H1 (cell line): ENCODE data around the gene ZNF83. TPM values are rescaled to one million over a fixed set of nuclear protein-coding genes. Genes with fewer than 3 reads are reported as not detected.

Source experiments
- CTCF ChIA-PET: fragments of 300-600 bp; sonication (Branson Sonifier 250); formaldehyde crosslinking; loops from one replicate; lab custom pipeline; 2021; ENCODE audit not compliant: partially characterized antibody; lab: Charles Lee
- POLR2A ChIA-PET: fragments of 300-600 bp; sonication (Branson Sonifier 250); formaldehyde crosslinking; loops from one replicate; lab custom pipeline; 2021; ENCODE audit warnings: inconsistent platforms; ENCODE audit not compliant: partially characterized antibody; lab: Charles Lee
- DNase-seq, 2 experiments: peaks; one replicate each; pipeline versions ENCODE4 v3.0.0 to v3.0.0-alpha.2; 2010 to 2022; ENCODE audit warnings: low spot score in 2 of 2, low read depth in 1 of 2, mixed read lengths in 1 of 2
- FAIRE-seq: peaks from 2 replicates; lab custom pipeline; 2011; peaks lifted over from hg19 to GRCh38; lab: Jason Lieb, UNC
- H2AFZ ChIP-seq: 2 replicates; pipeline ENCODE4 v1.8.1; 2012; ENCODE audit warnings: low read length, inconsistent platforms
- H2AK5ac ChIP-seq: 2 replicates; pipeline ENCODE4 v1.6.1; 2013; ENCODE audit warnings: low read depth, low read length
- H2BK120ac ChIP-seq: replicated peaks from 2 replicates; pipeline ENCODE3; 2013; ENCODE audit warnings: low read depth, low read length, inconsistent platforms
- H2BK12ac ChIP-seq: 2 replicates; pipeline ENCODE4 v1.6.1; 2013; ENCODE audit warnings: low read depth, low read length
- H2BK15ac ChIP-seq: 2 replicates; pipeline ENCODE4 v1.6.1; 2013; ENCODE audit warnings: low read length
- H2BK20ac ChIP-seq: 2 replicates; pipeline ENCODE4 v1.6.1; 2013; ENCODE audit warnings: low read length
- H2BK5ac ChIP-seq: 2 replicates; pipeline ENCODE4 v1.6.1; 2013; ENCODE audit warnings: low read depth, low read length
- H3K14ac ChIP-seq: 2 replicates; pipeline ENCODE4 v1.6.1; 2013; ENCODE audit warnings: inconsistent platforms; ENCODE audit not compliant: insufficient read length
- H3K18ac ChIP-seq: 2 replicates; pipeline ENCODE4 v1.6.1; 2013; ENCODE audit warnings: low read length; ENCODE audit errors: extremely low read depth
- H3K23ac ChIP-seq: 2 replicates; pipeline ENCODE4 v1.6.1; 2013; ENCODE audit warnings: inconsistent platforms; ENCODE audit not compliant: insufficient read length
- H3K23me2 ChIP-seq: 2 replicates; pipeline ENCODE4 v1.6.1; 2013; ENCODE audit warnings: low read depth, low read length
- H3K27ac ChIP-seq: 2 replicates; pipeline ENCODE4 v1.6.1; 2011; ENCODE audit warnings: low read depth, low read length, inconsistent platforms
- H3K27me3 ChIP-seq, 4 experiments: replicated peaks in 1 of 4; 1 replicate in 1 of 4; 2 replicates in 3 of 4; pipeline versions ENCODE4 v1.6.1 to v1.8.1; 2011 to 2013; ENCODE audit warnings: low read length in 3 of 4, mild to moderate bottlenecking in 3 of 4, inconsistent platforms in 2 of 4, mixed read lengths in 2 of 4, moderate library complexity in 1 of 4; ENCODE audit not compliant: control insufficient read depth in 3 of 4, insufficient read depth in 3 of 4; ENCODE audit errors: extremely low read depth in 1 of 4
- H3K36me3 ChIP-seq, 4 experiments: 2 replicates each; pipeline versions ENCODE4 v1.6.1 to v1.8.1; 2011 to 2013; ENCODE audit warnings: mild to moderate bottlenecking in 4 of 4, low read length in 3 of 4, moderate library complexity in 2 of 4, control low read depth in 1 of 4, inconsistent platforms in 1 of 4; ENCODE audit not compliant: insufficient read depth in 4 of 4, control insufficient read depth in 2 of 4
- H3K4ac ChIP-seq: replicated peaks from 2 replicates; pipeline ENCODE3; 2013; ENCODE audit warnings: low read length, low read depth, mixed read lengths, inconsistent platforms; ENCODE audit not compliant: insufficient read length
- H3K4me1 ChIP-seq, 4 experiments: replicated peaks in 1 of 4; 1 replicate in 1 of 4; 2 replicates in 3 of 4; pipeline versions ENCODE4 v1.6.1 to v1.8.1; 2011 to 2013; ENCODE audit warnings: low read length in 3 of 4, inconsistent platforms in 2 of 4, mixed read lengths in 1 of 4; ENCODE audit not compliant: insufficient read depth in 4 of 4, control insufficient read depth in 3 of 4
- H3K4me2 ChIP-seq, 2 experiments: 2 replicates each; pipeline versions ENCODE4 v1.6.1 to v1.8.1; 2011 to 2013; ENCODE audit warnings: low read depth in 2 of 2, low read length in 2 of 2, control low read depth in 1 of 2, inconsistent platforms in 1 of 2, mild to moderate bottlenecking in 1 of 2; ENCODE audit not compliant: insufficient read depth in 1 of 2
- H3K4me3 ChIP-seq, 4 experiments: fragments of 200-600, 300-600 bp in 1 of 4; sonication (generic), shearing (Covaris generic), sonication (Bioruptor Twin) in 1 of 4; 2 replicates each; pipeline versions ENCODE4 v1.5.1 to v1.8.1; 2011 to 2016; ENCODE audit warnings: low read length in 4 of 4, low read depth in 3 of 4, control low read depth in 2 of 4, inconsistent platforms in 2 of 4, mild to moderate bottlenecking in 2 of 4, mixed read lengths in 1 of 4, moderate library complexity in 1 of 4; ENCODE audit not compliant: insufficient read depth in 2 of 4; ENCODE audit errors: extremely low read depth in 1 of 4
- H3K56ac ChIP-seq: replicated peaks from 2 replicates; pipeline ENCODE3; 2013; ENCODE audit warnings: low read depth, mild to moderate bottlenecking, mixed read lengths, low read length, inconsistent platforms; ENCODE audit not compliant: insufficient read length
- H3K79me1 ChIP-seq: 2 replicates; pipeline ENCODE4 v1.6.1; 2013; ENCODE audit warnings: low read depth, low read length, control low read depth
- H3K79me2 ChIP-seq, 2 experiments: 2 replicates each; pipeline versions ENCODE4 v1.6.1 to v1.8.1; 2012 to 2013; ENCODE audit warnings: low read length in 2 of 2, mild to moderate bottlenecking in 2 of 2, inconsistent platforms in 1 of 2; ENCODE audit not compliant: insufficient read depth in 2 of 2, control insufficient read depth in 1 of 2
- H3K9ac ChIP-seq, 4 experiments: replicated peaks in 1 of 4; 1 replicate in 1 of 4; 2 replicates in 3 of 4; pipeline versions ENCODE4 v1.6.1 to v1.8.1; 2011 to 2013; ENCODE audit warnings: low read depth in 3 of 4, low read length in 3 of 4, control low read depth in 2 of 4, mild to moderate bottlenecking in 2 of 4, moderate library complexity in 2 of 4, inconsistent platforms in 1 of 4; ENCODE audit errors: extremely low read depth in 1 of 4
- H3K9me3 ChIP-seq, 2 experiments: 2 replicates each; pipeline versions ENCODE4 v1.6.1 to v1.8.1; 2012 to 2013; ENCODE audit warnings: mild to moderate bottlenecking in 2 of 2, moderate library complexity in 2 of 2, control low read depth in 1 of 2, inconsistent platforms in 1 of 2, low read depth in 1 of 2, low read length in 1 of 2, mixed read lengths in 1 of 2; ENCODE audit not compliant: insufficient read depth in 2 of 2
- H4K20me1 ChIP-seq, 2 experiments: replicated peaks in 1 of 2; 2 replicates each; pipeline versions ENCODE3 to v1.8.1; 2011 to 2013; ENCODE audit warnings: inconsistent platforms in 2 of 2, low read length in 2 of 2, mild to moderate bottlenecking in 1 of 2; ENCODE audit not compliant: insufficient read depth in 2 of 2, control insufficient read depth in 1 of 2
- H4K5ac ChIP-seq: 2 replicates; pipeline ENCODE4 v1.6.1; 2013; ENCODE audit warnings: low read length, low read depth, mixed read lengths, inconsistent platforms; ENCODE audit not compliant: insufficient read length
- H4K8ac ChIP-seq: 2 replicates; pipeline ENCODE4 v1.8.0; 2013; ENCODE audit warnings: mild to moderate bottlenecking, moderate library complexity, low read length, inconsistent platforms; ENCODE audit not compliant: insufficient read depth; ENCODE audit errors: extremely low read depth
- H4K91ac ChIP-seq: replicated peaks from 2 replicates; pipeline ENCODE3; 2013; ENCODE audit warnings: low read length, mixed read lengths, inconsistent platforms; ENCODE audit not compliant: insufficient read length
- CREB1 ChIP-seq: IDR thresholded peaks from 2 replicates; pipeline ENCODE4 v1.6.1; 2012; ENCODE audit warnings: inconsistent platforms
- EP300 ChIP-seq, 2 experiments: IDR thresholded peaks; 1 replicate in 1 of 2; 2 replicates in 1 of 2; pipeline ENCODE4 v1.6.1; 2011 to 2012; ENCODE audit warnings: low read depth in 2 of 2, low read length in 2 of 2, mild to moderate bottlenecking in 2 of 2, borderline replicate concordance in 1 of 2, inconsistent platforms in 1 of 2, moderate library complexity in 1 of 2
- EZH2 ChIP-seq: fragments of 200-600 bp; sonication (generic); IDR thresholded peaks from 2 replicates; pipeline ENCODE4 v1.7.1; 2012; ENCODE audit warnings: low read depth, mild to moderate bottlenecking, moderate library complexity, low read length, inconsistent platforms; ENCODE audit not compliant: severe bottlenecking
- JUN ChIP-seq: IDR thresholded peaks from 2 replicates; pipeline ENCODE4 v1.6.1; 2011; ENCODE audit warnings: low read depth, mild to moderate bottlenecking, improper control_type of control experiment, low read length
- PHF8 ChIP-seq: fragments of 200-600 bp; sonication (generic); conservative IDR thresholded peaks from 2 replicates; pipeline ENCODE4 v1.7.1; 2012; ENCODE audit warnings: low read depth, mild to moderate bottlenecking, inconsistent platforms, low read length, moderate library complexity
- POLR2AphosphoS5 ChIP-seq: IDR thresholded peaks from 2 replicates; pipeline ENCODE4 v1.6.1; 2011; ENCODE audit warnings: low read depth, low read length
- SIRT6 ChIP-seq: IDR thresholded peaks from one replicate; pipeline ENCODE4 v1.7.1; 2012; ENCODE audit warnings: low read length, inconsistent platforms
- SP4 ChIP-seq: IDR thresholded peaks from 2 replicates; pipeline ENCODE4 v1.6.1; 2012; ENCODE audit warnings: low read length, inconsistent platforms
- TAF1 ChIP-seq: IDR thresholded peaks from 2 replicates; pipeline ENCODE4 v1.6.1; 2011; ENCODE audit warnings: mild to moderate bottlenecking, low read depth, low read length
- YY1 ChIP-seq: IDR thresholded peaks from 2 replicates; pipeline ENCODE4 v1.6.1; 2011; ENCODE audit warnings: low read depth, mild to moderate bottlenecking, low read length
- WGBS, 2 experiments: shearing (Covaris generic) in 1 of 2; methylation state at CpG; one replicate each; pipeline versions ENCODE4 v1.1.6 to v1.1.7; 2013 to 2015; ENCODE audit warnings: low lambda C conversion rate in 2 of 2, mixed read lengths in 2 of 2, inconsistent platforms in 1 of 2, low coverage in 1 of 2, missing lambda C conversion rate in 1 of 2; ENCODE audit not compliant: insufficient replicate concordance in 2 of 2, insufficient coverage in 1 of 2, insufficient read length in 1 of 2; ENCODE audit errors: extremely low coverage in 1 of 2, missing lambda C conversion rate in 1 of 2; 5-methylcytosine and 5-hydroxymethylcytosine counted together
- polyA plus RNA-seq, 7 experiments: library from polyadenylated mRNA; depleted of rRNA in 3 of 7; stranded (reverse) in 5 of 7; unstranded in 2 of 7; fragments of >200 nt in 5 of 7; fragments of 200-250 nt in 2 of 7; gene quantifications; 1 replicate in 5 of 7; 2 replicates in 1 of 7; 4 replicates in 1 of 7; pipeline versions ENCODE4 v1.2.1 to v1.2.3, GENCODE V29; 2011 to 2013; ENCODE audit warnings: missing spikeins in 2 of 7, mixed read lengths in 2 of 7
- total RNA-seq: library from RNA; stranded (reverse); fragmentation: NEBNext Ultra II Directional; extraction: Animal tissue kit (Norgen Biotek cat#: 25700); gene quantifications from 2 replicates; pipeline ENCODE4 v1.2.1, GENCODE V29; 2021
- TF ChIP-seq, protein P1 (sequence below): IDR thresholded peaks from 2 replicates; pipeline ENCODE4 v1.6.1; 2012; ENCODE audit warnings: inconsistent platforms
- TF ChIP-seq, protein P2 (sequence below), 3 experiments: IDR thresholded peaks; 1 replicate in 2 of 3; 2 replicates in 1 of 3; pipeline versions ENCODE4 v1.5.1 to v1.6.1; 2011; ENCODE audit warnings: low read length in 3 of 3, mild to moderate bottlenecking in 3 of 3, inconsistent platforms in 2 of 3, low read depth in 1 of 3, moderate library complexity in 1 of 3; ENCODE audit not compliant: insufficient read depth in 1 of 3; ENCODE audit errors: control extremely low read depth in 1 of 3

The ZNF83 gene
- total and polyA plus RNA-seq, 2 of the 8 experiments (the other 6 are each of a cell fraction or from before 2014, with no cell fraction given): 13.2 to 19.4 TPM

DNA sequence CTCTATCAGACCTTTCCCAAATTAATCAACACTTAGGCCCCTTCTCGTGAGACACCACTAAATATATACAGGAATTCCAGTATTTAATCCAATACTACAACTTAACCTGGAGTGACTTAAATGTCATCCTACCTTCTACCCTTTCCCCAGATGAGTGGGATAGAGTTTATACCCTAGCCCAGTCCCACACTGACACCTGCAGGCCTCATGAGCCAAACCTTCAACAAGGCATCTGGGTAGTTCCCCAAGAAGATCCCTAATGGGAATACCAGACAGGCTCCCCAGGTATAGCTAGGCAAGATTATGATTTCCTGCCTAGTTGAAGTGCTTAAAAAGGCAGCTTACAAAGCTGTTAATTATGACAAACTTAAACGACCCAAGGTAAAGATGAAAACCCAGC is 15.9 kb downstream of the ZNF83 start:
- POLR2A ChIA-PET: interaction anchor here (0.6 to 1.2 kb wide), 2 partner anchors 17 to 289 kb away, joined by 3 read pairs; no protein-coding TSS in a partner anchor
- Histone ChIP-seq H3K9ac (no peak overlapping the region), H3K27ac (no peak overlapping the region), H3K56ac (no peak overlapping the region), H4K8ac (no peak overlapping the region), H3K79me2 (no peaks in the 10 kb centered on the region), H2BK15ac (no peak overlapping the region), H2AFZ (no peak overlapping the region), H3K4me1 (no peaks in the 10 kb centered on the region), H2BK12ac (no peak overlapping the region), H4K5ac (no peak overlapping the region), H4K91ac (no peak overlapping the region), H3K23ac (no peak overlapping the region), H3K4me2 (no peak overlapping the region), H3K36me3 (peaks cover 0 to 22% (median 6%) of the 10 kb centered on the region in 4 experiments; a peak in 4 of 8 replicates), H2BK20ac (no peak overlapping the region), H2BK5ac (no peak overlapping the region), H3K27me3 (no peaks in the 10 kb centered on the region), H2BK120ac (no peak overlapping the region), H3K79me1 (no peaks in the 10 kb centered on the region), H4K20me1 (no peaks in the 10 kb centered on the region), H2AK5ac (no peak overlapping the region), H3K4ac (no peak overlapping the region), H3K23me2 (peaks cover 2% of the 10 kb centered on the region; the same call in 1 of the 2 replicates), H3K18ac (no peak overlapping the region), H3K9me3 (no peaks in the 10 kb centered on the region; a peak in 1 of 4 replicates), H3K4me3 (no peak overlapping the region), H3K14ac (no peak overlapping the region)
- FAIRE-seq (no peak), DNase-seq (no peak)
- CTCF ChIA-PET: interaction anchor here (0.6 to 1.9 kb wide), 14 partner anchors 10 to 230 kb away, joined by 3 to 12 read pairs (median 4); no protein-coding TSS in a partner anchor
- 83% methylated on average over 2 of the region's 2 CpGs; no CpG with 5 or more reads in 1 of the 2 experiments for WGBS, 2 experiments
- TF ChIP-seq TAF1 (no peak), SIRT6 (no peak), YY1 (no peak), CREB1 (no peak), JUN (no peak), PHF8 (no peak), EP300 (IDR thresholded peaks at IDR 0.05; ENCODE audit: borderline replicate concordance in 1 of 2, low read depth in 2 of 2, low read length in 2 of 2) (no peak), POLR2AphosphoS5 (no peak), EZH2 (no peak), SP4 (no peak)
- TF ChIP-seq, protein P1, sequence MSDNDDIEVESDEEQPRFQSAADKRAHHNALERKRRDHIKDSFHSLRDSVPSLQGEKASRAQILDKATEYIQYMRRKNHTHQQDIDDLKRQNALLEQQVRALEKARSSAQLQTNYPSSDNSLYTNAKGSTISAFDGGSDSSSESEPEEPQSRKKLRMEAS: no peak
- TF ChIP-seq, protein P2, sequence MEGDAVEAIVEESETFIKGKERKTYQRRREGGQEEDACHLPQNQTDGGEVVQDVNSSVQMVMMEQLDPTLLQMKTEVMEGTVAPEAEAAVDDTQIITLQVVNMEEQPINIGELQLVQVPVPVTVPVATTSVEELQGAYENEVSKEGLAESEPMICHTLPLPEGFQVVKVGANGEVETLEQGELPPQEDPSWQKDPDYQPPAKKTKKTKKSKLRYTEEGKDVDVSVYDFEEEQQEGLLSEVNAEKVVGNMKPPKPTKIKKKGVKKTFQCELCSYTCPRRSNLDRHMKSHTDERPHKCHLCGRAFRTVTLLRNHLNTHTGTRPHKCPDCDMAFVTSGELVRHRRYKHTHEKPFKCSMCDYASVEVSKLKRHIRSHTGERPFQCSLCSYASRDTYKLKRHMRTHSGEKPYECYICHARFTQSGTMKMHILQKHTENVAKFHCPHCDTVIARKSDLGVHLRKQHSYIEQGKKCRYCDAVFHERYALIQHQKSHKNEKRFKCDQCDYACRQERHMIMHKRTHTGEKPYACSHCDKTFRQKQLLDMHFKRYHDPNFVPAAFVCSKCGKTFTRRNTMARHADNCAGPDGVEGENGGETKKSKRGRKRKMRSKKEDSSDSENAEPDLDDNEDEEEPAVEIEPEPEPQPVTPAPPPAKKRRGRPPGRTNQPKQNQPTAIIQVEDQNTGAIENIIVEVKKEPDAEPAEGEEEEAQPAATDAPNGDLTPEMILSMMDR (IDR thresholded peaks at IDR 0.05; ENCODE audit: control extremely low read depth in 1 of 3, insufficient read depth in 1 of 3, low read depth in 1 of 3, low read length in 3 of 3): peak; percentile 40 to 42 (median 41)
